ENCODE measurements around the gene MEN1. TPM values are rescaled to one million over a fixed set of nuclear protein-coding genes. Genes with fewer than 3 reads are reported as not detected.

MEN1 gene
- total RNA-seq, 1 donor from 2014 or later: 23.5 TPM

DNA sequence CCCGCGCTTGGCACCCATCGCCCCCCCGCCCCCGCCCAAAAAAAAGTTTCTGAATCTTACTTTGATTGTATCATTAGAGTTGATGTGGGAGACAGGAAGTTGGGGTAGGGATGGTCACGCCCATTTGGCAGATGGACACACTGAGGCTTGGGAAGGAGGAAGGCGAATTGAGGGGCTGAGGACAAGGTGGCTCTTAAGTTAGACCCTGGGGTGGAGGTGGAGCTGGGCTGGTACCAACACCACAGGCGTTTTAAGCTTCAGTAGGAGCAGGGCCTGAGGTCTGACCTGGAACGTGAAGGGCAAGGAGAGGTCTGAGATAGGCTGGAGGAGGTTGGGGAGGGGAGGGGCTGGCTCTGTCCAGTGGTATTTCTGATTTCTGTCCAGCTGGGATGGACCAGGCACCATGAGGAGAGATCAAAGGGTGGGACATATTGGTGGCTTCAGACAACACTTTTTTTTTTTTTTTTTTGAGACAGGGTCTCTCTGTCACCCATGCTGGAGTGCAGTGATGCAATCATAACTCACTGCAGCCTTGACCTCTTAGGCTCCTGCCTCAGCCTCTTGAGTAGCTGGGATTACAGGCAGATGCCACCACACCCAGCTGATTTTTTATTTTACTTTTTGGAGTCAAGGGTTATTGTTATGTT lies 34.9 kb upstream of the MEN1 start:
- no peak for TF ChIP-seq CTCF (conservative IDR thresholded peaks at IDR 0.05; ENCODE audit: low read depth, low read length)
- peak overlapping the region; percentile 54 for H3K4me3 ChIP-seq (ENCODE audit: low read depth, low read length)
- no peak for DNase-seq (ENCODE audit: low read depth)

- DNase-seq (ENCODE audit: low read depth): no peak
- peak; percentile 46 for TF ChIP-seq CTCF (conservative IDR thresholded peaks at IDR 0.05; ENCODE audit: low read depth, low read length)
- H3K4me3 ChIP-seq (ENCODE audit: low read depth, low read length): peak within 1 kb of the TSS; percentile 54
Measured at GRCh38 chr11:64844330-64845128, 34.2 kb upstream of the MEN1 start, which contains the start of gene CDC42BPG. TSS of gene CDC42BPG (minus strand) at chr11:64844653. CDS start at chr11:64844569, 84 bp downstream.

- no peak for TF ChIP-seq CTCF (conservative IDR thresholded peaks at IDR 0.05; ENCODE audit: low read depth, low read length)
- peak overlapping the region; percentile 54 for H3K4me3 ChIP-seq (ENCODE audit: low read depth, low read length)
- DNase-seq (ENCODE audit: low read depth): no peak
Measured at GRCh38 chr11:64843686-64844329, 33.5 kb upstream of the MEN1 start.

DNA sequence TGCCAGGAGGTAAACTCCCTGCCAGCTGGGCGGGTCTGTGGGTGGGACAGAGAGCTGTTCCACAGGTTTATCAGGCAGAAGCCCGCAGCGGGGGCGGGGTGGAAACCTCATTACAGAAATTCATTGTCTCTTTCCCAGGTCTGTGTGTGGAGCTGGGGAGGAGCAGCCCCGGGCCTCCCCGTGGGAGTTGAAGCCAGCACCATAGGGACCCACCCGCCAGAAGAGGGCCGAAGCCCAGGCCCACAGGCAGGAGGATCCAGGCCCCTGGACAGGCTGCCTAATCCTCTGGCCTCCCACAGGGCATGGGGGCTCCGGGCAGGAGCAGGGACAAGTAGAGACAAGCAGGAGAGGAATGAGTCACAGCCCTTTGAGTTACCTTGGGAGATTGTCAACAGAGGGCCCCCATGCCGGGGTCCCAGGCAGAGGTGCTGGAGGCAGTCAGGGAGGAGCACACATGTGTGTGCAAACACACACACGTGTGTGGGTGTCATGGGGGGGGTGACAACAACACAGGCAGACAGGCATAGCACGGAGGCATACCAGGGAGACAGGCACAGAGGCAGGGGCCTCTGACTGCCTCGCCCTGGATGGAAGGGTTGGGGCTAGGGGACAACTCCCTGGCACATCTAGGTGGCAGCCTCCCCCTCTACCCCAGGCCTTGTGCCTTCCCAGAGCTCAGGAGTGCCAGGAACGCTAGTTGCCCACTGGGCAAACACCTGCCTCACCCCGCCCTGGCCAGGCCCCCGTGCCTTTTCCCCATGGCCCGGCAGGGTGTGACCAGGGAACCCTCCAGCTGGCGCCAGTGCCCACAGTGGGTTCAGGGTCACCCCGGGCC lies 32.7 kb upstream of the MEN1 start:
- TF ChIP-seq CTCF (conservative IDR thresholded peaks at IDR 0.05; ENCODE audit: low read depth, low read length): no peak
- peak overlapping the region; percentile 54 for H3K4me3 ChIP-seq (ENCODE audit: low read depth, low read length)
- no peak for DNase-seq (ENCODE audit: low read depth)

GRCh38 chr11:64842366-64842759 lies 32.0 kb upstream of the MEN1 start:
- H3K4me3 ChIP-seq (ENCODE audit: low read depth, low read length): no peak overlapping the region
- no peak for DNase-seq (ENCODE audit: low read depth)
- TF ChIP-seq CTCF (conservative IDR thresholded peaks at IDR 0.05; ENCODE audit: low read depth, low read length): no peak

GRCh38 chr11:64841592-64842365 lies 31.4 kb upstream of the MEN1 start:
- no peak for TF ChIP-seq CTCF (conservative IDR thresholded peaks at IDR 0.05; ENCODE audit: low read depth, low read length)
- no peak overlapping the region for H3K4me3 ChIP-seq (ENCODE audit: low read depth, low read length)
- no peak for DNase-seq (ENCODE audit: low read depth)

Measured in epithelial cell of proximal tubule (primary cell).